Measurements from ENCODE around the gene PCDHGA3. TPM values are rescaled to one million over a fixed set of nuclear protein-coding genes. Genes with fewer than 3 reads are reported as not detected.
"Not testable (repeated sequence)": the region's sequence is repeated elsewhere in the genome, so short reads cannot be mapped to it uniquely, and the experiment has no call there.

The PCDHGA3 gene
- total RNA-seq, 1 donor from 2014 or later, result 0.81 TPM

DNA sequence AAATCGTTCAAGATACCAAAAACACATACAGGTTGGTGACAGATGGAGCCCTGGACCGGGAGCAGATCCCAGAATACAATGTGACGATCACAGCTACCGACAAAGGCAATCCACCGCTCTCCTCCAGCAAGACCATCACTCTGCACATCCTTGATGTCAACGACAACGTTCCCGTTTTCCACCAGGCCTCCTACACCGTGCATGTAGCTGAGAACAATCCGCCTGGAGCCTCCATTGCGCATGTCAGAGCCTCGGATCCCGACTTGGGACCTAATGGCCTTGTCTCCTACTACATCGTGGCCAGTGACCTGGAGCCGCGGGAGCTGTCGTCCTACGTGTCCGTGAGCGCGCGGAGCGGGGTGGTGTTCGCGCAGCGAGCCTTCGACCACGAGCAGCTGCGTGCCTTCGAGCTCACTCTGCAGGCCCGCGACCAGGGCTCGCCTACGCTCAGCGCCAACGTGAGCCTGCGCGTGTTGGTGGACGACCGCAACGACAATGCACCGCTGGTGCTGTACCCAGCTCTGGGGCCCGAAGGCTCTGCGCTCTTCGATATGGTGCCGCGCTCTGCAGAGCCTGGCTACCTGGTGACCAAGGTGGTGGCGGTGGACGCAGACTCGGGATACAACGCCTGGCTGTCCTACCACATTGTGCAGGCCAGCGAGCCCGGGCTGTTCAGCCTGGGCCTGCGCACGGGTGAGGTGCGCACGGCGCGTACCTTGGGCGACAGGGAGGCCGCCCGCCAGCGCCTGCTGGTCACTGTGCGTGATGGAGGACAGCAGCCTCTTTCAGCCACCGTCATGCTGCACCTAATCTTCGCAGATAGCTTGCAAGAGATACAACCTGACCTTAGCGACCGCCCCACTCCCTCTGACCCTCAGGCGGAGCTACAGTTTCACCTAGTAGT, 28.2 kb downstream of the PCDHGA3 start:
- no peak overlapping the region for H3K27ac Mint-ChIP-seq
- no peaks in the 10 kb centered on the region for H3K27me3 Mint-ChIP-seq
- H3K9me3 Mint-ChIP-seq (ENCODE audit: low read depth), result peaks cover 50% of the 10 kb centered on the region
- TF ChIP-seq, protein P1, sequence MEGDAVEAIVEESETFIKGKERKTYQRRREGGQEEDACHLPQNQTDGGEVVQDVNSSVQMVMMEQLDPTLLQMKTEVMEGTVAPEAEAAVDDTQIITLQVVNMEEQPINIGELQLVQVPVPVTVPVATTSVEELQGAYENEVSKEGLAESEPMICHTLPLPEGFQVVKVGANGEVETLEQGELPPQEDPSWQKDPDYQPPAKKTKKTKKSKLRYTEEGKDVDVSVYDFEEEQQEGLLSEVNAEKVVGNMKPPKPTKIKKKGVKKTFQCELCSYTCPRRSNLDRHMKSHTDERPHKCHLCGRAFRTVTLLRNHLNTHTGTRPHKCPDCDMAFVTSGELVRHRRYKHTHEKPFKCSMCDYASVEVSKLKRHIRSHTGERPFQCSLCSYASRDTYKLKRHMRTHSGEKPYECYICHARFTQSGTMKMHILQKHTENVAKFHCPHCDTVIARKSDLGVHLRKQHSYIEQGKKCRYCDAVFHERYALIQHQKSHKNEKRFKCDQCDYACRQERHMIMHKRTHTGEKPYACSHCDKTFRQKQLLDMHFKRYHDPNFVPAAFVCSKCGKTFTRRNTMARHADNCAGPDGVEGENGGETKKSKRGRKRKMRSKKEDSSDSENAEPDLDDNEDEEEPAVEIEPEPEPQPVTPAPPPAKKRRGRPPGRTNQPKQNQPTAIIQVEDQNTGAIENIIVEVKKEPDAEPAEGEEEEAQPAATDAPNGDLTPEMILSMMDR (IDR thresholded peaks at IDR 0.05; ENCODE audit: unreplicated experiment), result no peak
- H3K4me1 Mint-ChIP-seq (ENCODE audit: low read depth), result no peaks in the 10 kb centered on the region
- H3K36me3 Mint-ChIP-seq (ENCODE audit: insufficient read depth), result peaks cover 20% of the 10 kb centered on the region
- no peak for DNase-seq (ENCODE audit: low spot score, unreplicated experiment)
- H3K4me3 Mint-ChIP-seq (ENCODE audit: low read depth), result no peak overlapping the region

DNA sequence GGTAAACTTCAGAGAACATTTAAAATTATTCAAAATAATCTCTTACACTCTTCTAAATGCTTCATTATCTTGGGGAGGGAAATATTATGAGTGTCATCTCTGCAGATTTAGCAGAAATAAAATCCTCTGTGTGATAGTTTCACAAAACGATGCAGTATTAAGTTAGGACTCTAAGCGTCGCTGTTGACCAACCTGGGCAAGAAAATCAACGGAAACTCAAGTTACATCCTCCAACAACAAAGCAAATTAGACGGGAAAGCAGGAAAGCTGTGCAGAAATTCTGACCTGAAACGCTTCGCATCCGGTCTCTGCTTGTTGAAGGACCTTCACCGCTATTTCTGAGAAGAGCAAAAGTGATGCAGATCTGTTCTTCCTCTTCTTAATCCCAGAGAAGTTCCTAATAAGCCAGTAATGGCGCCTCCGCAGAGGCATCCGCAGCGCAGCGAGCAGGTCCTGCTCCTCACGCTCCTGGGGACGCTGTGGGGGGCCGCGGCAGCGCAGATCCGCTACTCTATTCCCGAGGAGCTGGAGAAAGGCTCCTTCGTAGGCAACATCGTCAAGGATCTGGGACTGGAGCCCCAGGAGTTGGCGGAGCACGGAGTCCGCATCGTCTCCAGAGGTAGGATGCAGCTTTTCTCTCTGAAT, 30.2 kb downstream of the PCDHGA3 start, which contains the start of gene PCDHGA6:
TSS of gene PCDHGA6 (plus strand) at position 219 of the 645 bp plus-strand sequence. CDS start at position 412, 193 bp downstream.
- no peak within 1 kb of the TSS for H3K4me3 Mint-ChIP-seq (ENCODE audit: low read depth)
- DNase-seq (ENCODE audit: low spot score, unreplicated experiment), result no peak
- no peaks in the 10 kb centered on the region for H3K4me1 Mint-ChIP-seq (ENCODE audit: low read depth)
- no peak within 1 kb of the TSS for H3K27ac Mint-ChIP-seq
- TF ChIP-seq, protein P1 (IDR thresholded peaks at IDR 0.05; ENCODE audit: unreplicated experiment), result no peak
- no peaks in the 10 kb centered on the region for H3K27me3 Mint-ChIP-seq
- H3K36me3 Mint-ChIP-seq (ENCODE audit: insufficient read depth), result peaks cover 20% of the 10 kb centered on the region
- H3K9me3 Mint-ChIP-seq (ENCODE audit: low read depth), result peaks cover 55% of the 10 kb centered on the region

- peaks cover 54% of the 10 kb centered on the region for H3K9me3 Mint-ChIP-seq (ENCODE audit: low read depth)
Observed at GRCh38 chr5:141374627-141375026, 31.0 kb downstream of the PCDHGA3 start.

DNA sequence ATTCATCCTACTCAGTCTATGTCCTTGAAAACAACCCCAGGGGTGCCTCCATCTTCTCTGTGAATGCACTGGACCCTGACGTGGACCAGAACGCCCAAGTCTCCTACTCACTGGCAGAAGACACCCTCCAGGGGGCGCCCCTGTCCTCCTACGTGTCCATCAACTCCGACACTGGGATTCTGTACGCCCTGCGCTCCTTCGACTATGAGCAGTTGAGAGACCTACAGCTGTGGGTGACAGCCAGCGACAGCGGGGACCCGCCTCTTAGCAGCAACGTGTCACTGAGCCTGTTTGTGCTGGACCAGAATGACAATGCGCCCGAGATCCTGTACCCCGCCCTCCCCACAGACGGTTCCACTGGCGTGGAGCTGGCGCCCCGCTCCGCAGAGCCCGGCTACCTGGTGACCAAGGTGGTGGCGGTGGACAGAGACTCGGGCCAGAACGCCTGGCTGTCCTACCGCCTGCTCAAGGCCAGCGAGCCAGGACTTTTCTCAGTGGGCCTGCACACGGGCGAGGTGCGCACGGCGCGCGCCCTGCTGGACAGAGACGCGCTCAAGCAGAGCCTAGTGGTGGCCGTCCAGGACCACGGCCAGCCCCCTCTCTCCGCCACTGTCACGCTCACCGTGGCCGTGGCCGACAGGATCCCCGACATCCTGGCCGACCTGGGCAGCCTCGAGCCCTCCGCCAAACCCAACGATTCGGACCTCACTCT, 32.0 kb downstream of the PCDHGA3 start:
- not testable (repeated sequence) for H3K27ac Mint-ChIP-seq; DNase-seq (ENCODE audit: low spot score, unreplicated experiment); H3K4me3 Mint-ChIP-seq (ENCODE audit: low read depth); H3K4me1 Mint-ChIP-seq (ENCODE audit: low read depth); H3K27me3 Mint-ChIP-seq
- Mint-ChIP-seq H3K36me3 (ENCODE audit: insufficient read depth) (peaks cover 17% of the 10 kb centered on the region), H3K9me3 (ENCODE audit: low read depth) (peaks cover 49% of the 10 kb centered on the region)

More at GRCh38 chr5:141374627-141375026, 31.0 kb downstream of the PCDHGA3 start:
- no peak for DNase-seq (ENCODE audit: low spot score, unreplicated experiment)
- Mint-ChIP-seq H3K36me3 (ENCODE audit: insufficient read depth) (peaks cover 19% of the 10 kb centered on the region), H3K4me1 (ENCODE audit: low read depth) (no peaks in the 10 kb centered on the region), H3K4me3 (ENCODE audit: low read depth) (no peak overlapping the region), H3K27ac (no peak overlapping the region), H3K27me3 (no peaks in the 10 kb centered on the region)
- TF ChIP-seq, protein P1 (IDR thresholded peaks at IDR 0.05; ENCODE audit: unreplicated experiment), result no peak

DNA sequence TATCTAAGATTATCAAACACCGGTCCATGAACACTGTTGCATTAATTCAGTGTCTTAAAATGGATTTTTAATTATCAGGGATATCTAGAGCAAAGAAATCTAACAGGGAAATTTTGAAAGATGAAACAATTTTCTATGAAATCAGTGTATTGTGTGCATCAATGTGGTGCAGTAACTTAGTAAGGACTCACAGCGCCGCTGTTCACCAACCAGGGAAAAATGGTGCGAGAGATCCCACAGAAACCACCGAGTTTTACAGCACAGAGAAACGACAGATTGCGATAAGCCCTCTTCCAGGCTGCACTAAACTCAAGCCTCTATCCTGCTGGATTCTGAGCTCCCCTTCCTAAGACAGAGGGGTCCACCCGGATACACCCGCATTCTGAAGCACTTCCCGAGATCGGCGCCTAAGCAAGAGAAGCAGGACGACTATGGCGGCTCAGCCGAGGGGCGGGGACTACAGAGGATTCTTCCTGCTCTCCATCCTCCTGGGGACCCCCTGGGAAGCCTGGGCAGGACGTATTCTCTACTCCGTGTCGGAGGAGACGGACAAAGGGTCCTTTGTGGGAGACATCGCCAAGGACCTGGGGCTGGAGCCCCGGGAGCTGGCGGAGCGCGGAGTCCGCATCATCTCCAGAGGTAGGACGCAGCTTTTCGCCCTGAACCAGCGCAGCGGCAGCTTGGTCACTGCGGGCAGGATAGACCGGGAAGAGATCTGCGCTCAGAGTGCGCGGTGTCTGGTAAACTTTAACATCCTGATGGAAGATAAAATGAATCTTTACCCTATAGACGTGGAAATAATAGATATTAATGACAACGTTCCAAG, 39.1 kb downstream of the PCDHGA3 start, which contains the start of gene PCDHGA7:
TSS of gene PCDHGA7 (plus strand) at position 274 of the 826 bp plus-strand sequence. CDS start at position 432, 158 bp downstream.
- Mint-ChIP-seq H3K4me1 (ENCODE audit: low read depth) (no peaks in the 10 kb centered on the region), H3K36me3 (ENCODE audit: insufficient read depth) (peaks cover 11% of the 10 kb centered on the region), H3K9me3 (ENCODE audit: low read depth) (peaks cover 48% of the 10 kb centered on the region), H3K27me3 (no peaks in the 10 kb centered on the region), H3K27ac (no peak within 1 kb of the TSS), H3K4me3 (ENCODE audit: low read depth) (no peak within 1 kb of the TSS)
- no peak for DNase-seq (ENCODE audit: low spot score, unreplicated experiment)
- TF ChIP-seq, protein P1 (IDR thresholded peaks at IDR 0.05; ENCODE audit: unreplicated experiment), result no peak
